Measurements from ENCODE around the gene HEPACAM2.

GRCh38 chr7:93188870-93189634, 37.2 kb downstream of the HEPACAM2 start:
- TF ChIP-seq CTCF (IDR thresholded peaks at IDR 0.05) (no peak), POLR2AphosphoS5 (IDR thresholded peaks at IDR 0.05; ENCODE audit: insufficient read depth in 1 of 2, low read depth in 1 of 2) (no peak)
